CD4-positive, alpha-beta memory T cell (primary cell): ENCODE results near the gene INF2. TPM values are rescaled to one million over a fixed set of nuclear protein-coding genes. Genes with fewer than 3 reads are reported as not detected.
"Not testable (repeated sequence)": the region's sequence is repeated elsewhere in the genome, so short reads cannot be mapped to it uniquely, and the experiment has no call there.

Source experiments
- CTCF ChIA-PET: fragments of 350-600 bp; sonication (Branson Sonifier 250); formaldehyde crosslinking; loops from one replicate; lab custom pipeline; 2021; ENCODE audit warnings: inconsistent platforms; ENCODE audit not compliant: partially characterized antibody; lab: Charles Lee
- POLR2A ChIA-PET: fragments of 350-600 bp; sonication (Branson Sonifier 250); formaldehyde crosslinking; loops from one replicate; lab custom pipeline; 2021; ENCODE audit not compliant: partially characterized antibody; lab: Charles Lee
- DNase-seq, 5 donors: peaks; one replicate each; pipeline versions ENCODE4 v3.0.0 to v3.0.0-alpha.2; 2020 to 2022; ENCODE audit warnings: mixed read lengths in 1 of 5
- H3K27ac ChIP-seq: one replicate; pipeline ENCODE4 v1.7.0; 2013; ENCODE audit warnings: low read depth, low read length
- H3K27me3 ChIP-seq: 2 replicates; pipeline ENCODE4 v1.7.0; 2013; ENCODE audit warnings: mild to moderate bottlenecking, low read length, moderate library complexity; ENCODE audit not compliant: insufficient read depth
- H3K36me3 ChIP-seq: 2 replicates; pipeline ENCODE4 v1.7.0; 2013; ENCODE audit warnings: mild to moderate bottlenecking, low read length, moderate library complexity; ENCODE audit not compliant: insufficient read depth
- H3K4me1 ChIP-seq: 2 replicates; pipeline ENCODE4 v1.7.0; 2013; ENCODE audit warnings: mild to moderate bottlenecking, low read length, moderate library complexity; ENCODE audit not compliant: insufficient read depth
- H3K4me3 ChIP-seq, 2 donors: one replicate each; pipeline ENCODE4 v1.7.0; 2013; ENCODE audit warnings: low read length in 2 of 2, mild to moderate bottlenecking in 1 of 2
- H3K9me3 ChIP-seq, 2 donors: one replicate each; pipeline ENCODE4 v1.7.0; 2013; ENCODE audit warnings: low read length in 2 of 2, control low read depth in 1 of 2; ENCODE audit not compliant: control insufficient read depth in 1 of 2
- H3K27ac Mint-ChIP-seq, 7 donors: one replicate each; pipeline ENCODE4 v1.8.0; 2020 to 2021; ENCODE audit warnings: mixed read lengths in 7 of 7, mild to moderate bottlenecking in 6 of 7, inconsistent platforms in 3 of 7, moderate library complexity in 3 of 7
- H3K27me3 Mint-ChIP-seq, 2 donors: one replicate each; pipeline ENCODE4 v1.8.0; 2020 to 2021; ENCODE audit warnings: mixed read lengths in 2 of 2
- H3K36me3 Mint-ChIP-seq, 2 donors: one replicate each; pipeline ENCODE4 v1.8.0; 2020 to 2021; ENCODE audit warnings: mixed read lengths in 2 of 2, inconsistent platforms in 1 of 2, mild to moderate bottlenecking in 1 of 2
- H3K4me1 Mint-ChIP-seq, 4 donors: one replicate each; pipeline ENCODE4 v1.8.0; 2020 to 2021; ENCODE audit warnings: mixed read lengths in 4 of 4, mild to moderate bottlenecking in 1 of 4
- H3K4me3 Mint-ChIP-seq, 8 donors: one replicate each; pipeline ENCODE4 v1.8.0; 2020 to 2021; ENCODE audit warnings: mixed read lengths in 8 of 8, mild to moderate bottlenecking in 7 of 8, moderate library complexity in 6 of 8, inconsistent platforms in 3 of 8
- H3K9me3 Mint-ChIP-seq, 8 donors: one replicate each; pipeline ENCODE4 v1.8.0; 2020 to 2021; ENCODE audit warnings: mixed read lengths in 8 of 8, mild to moderate bottlenecking in 5 of 8, inconsistent platforms in 3 of 8, moderate library complexity in 1 of 8
- intact Hi-C: fragments of 100-400 bp; cut with micrococcal nuclease; formaldehyde crosslinking; loops from one replicate; pipeline ENCODE4 v1.15.1; 2023
- polyA plus RNA-seq, 2 donors: library from polyadenylated mRNA; unstranded; fragments of 300-500 nt; fragmentation: Illumina TruSeq; gene quantifications; one replicate each; pipeline ENCODE4 v1.2.3, GENCODE V29; 2021
- total RNA-seq, 2 experiments: library from RNA; stranded (reverse); gene quantifications; one replicate each; pipeline ENCODE4 v1.2.3, GENCODE V29; 2021

INF2 gene
- total and polyA plus RNA-seq, 4 experiments from 2014 or later, result 4.0 to 96.8 (median 52.4) TPM

GRCh38 chr14:104724981-104725771, 35.8 kb downstream of the INF2 start:
- no peak for DNase-seq
- Mint-ChIP-seq H3K4me1 (no peaks in the 10 kb centered on the region), H3K9me3 (peaks cover 0 to 3% (median 0%) of the 10 kb centered on the region in 8 donors), H3K4me3 (peak overlapping the region in 7 of 8 donors; percentile 5 to 54 (median 43)), H3K36me3 (no peaks in the 10 kb centered on the region), H3K27ac (peak overlapping the region in 1 of 7 donors; percentile 61), H3K27me3 (no peaks in the 10 kb centered on the region)
- POLR2A ChIA-PET, result interaction anchor here (1.3 to 4.2 kb wide), 2 partner anchors 28 to 30 kb away, joined by 3 to 21 read pairs; partner anchors contain the start of gene SIVA1
- Histone ChIP-seq H3K9me3 (no peaks in the 10 kb centered on the region), H3K27ac (no peak overlapping the region), H3K36me3 (no peaks in the 10 kb centered on the region), H3K4me1 (peaks cover 10% of the 10 kb centered on the region), H3K27me3 (no peaks in the 10 kb centered on the region), H3K4me3 (no peak overlapping the region)
- intact Hi-C loops, result loop anchor here (1.0 kb wide), 1 partner anchor 27 kb away; no protein-coding TSS in a partner anchor
- CTCF ChIA-PET, result interaction anchor here (3.8 kb wide), 1 partner anchor 28 kb away, joined by 16 read pairs; the partner anchor contains the start of gene SIVA1

DNA sequence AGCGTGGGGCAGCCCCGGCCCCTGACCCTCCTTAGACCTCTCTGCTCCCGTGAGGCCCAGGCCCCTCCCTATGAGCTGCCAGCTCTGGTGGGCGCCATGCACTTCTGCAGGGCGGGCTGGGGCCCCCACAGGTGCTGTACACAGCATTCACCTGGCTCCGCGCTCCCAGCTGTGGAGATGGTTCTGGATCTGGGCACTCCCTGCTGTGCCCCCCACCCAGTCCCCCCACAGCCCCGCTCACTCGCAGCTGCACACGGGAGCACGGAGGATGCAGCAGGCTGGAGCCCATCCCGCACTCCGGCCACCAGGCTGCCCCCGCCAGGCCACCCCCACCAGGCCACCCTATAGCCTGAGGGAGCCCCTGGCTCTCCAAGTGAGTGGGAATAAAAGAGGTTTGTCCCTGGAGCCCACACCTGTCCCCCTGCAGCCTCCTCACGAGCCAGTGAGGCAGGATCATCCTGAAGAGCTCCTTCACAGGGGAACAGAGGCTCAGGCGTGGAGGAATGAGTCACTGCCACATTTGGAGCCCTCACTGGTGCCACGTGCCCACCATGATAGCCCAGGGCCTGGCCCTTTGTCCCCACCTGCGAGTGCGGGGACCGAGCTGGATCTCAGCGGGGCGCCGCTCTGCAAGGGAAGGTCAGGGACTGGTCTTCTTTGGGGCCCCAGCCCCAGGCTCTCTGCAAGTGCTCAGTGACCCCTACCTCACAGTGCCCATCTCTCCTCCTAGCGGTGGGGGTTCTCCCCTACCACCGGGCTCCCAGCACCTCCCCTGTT, 36.5 kb downstream of the INF2 start:
- Mint-ChIP-seq H3K9me3 (peaks cover 0 to 3% (median 0%) of the 10 kb centered on the region in 8 donors), H3K36me3 (no peaks in the 10 kb centered on the region), H3K27me3 (no peaks in the 10 kb centered on the region), H3K27ac (no peak overlapping the region), H3K4me3 (peak overlapping the region in 1 of 8 donors; percentile 29), H3K4me1 (no peaks in the 10 kb centered on the region)
- no peak for DNase-seq
- Histone ChIP-seq H3K36me3 (no peaks in the 10 kb centered on the region), H3K27me3 (no peaks in the 10 kb centered on the region), H3K4me1 (peaks cover 10% of the 10 kb centered on the region), H3K9me3 (no peaks in the 10 kb centered on the region), H3K4me3 (no peak overlapping the region), H3K27ac (no peak overlapping the region)
- CTCF ChIA-PET, result no interaction called here
- POLR2A ChIA-PET, result interaction anchor here (1.3 to 4.2 kb wide), 2 partner anchors 27 to 31 kb away, joined by 3 to 21 read pairs; partner anchors contain the start of gene SIVA1
- intact Hi-C loops, result no loop called here

GRCh38 chr14:104726600-104727451, 37.4 kb downstream of the INF2 start:
- no peaks in the 10 kb centered on the region for H3K27me3 Mint-ChIP-seq

GRCh38 chr14:104728631-104729030, 39.2 kb downstream of the INF2 start:
- POLR2A ChIA-PET, result no interaction called here
- Histone ChIP-seq H3K36me3 (no peaks in the 10 kb centered on the region), H3K27me3 (no peaks in the 10 kb centered on the region), H3K27ac (no peak overlapping the region), H3K9me3 (no peaks in the 10 kb centered on the region), H3K4me3 (no peak overlapping the region), H3K4me1 (peaks cover 5% of the 10 kb centered on the region)
- intact Hi-C loops, result no loop called here
- no peak for DNase-seq
- no peak overlapping the region for H3K4me3 Mint-ChIP-seq
- CTCF ChIA-PET, result interaction anchor here (1.2 kb wide), 2 partner anchors 23 to 97 kb away, joined by 3 read pairs; no protein-coding TSS in a partner anchor
- no peaks in the 10 kb centered on the region for H3K4me1 Mint-ChIP-seq
- H3K27ac Mint-ChIP-seq, result no peak overlapping the region
- H3K36me3 Mint-ChIP-seq, result no peaks in the 10 kb centered on the region
- H3K9me3 Mint-ChIP-seq, result peaks cover 0 to 3% (median 0%) of the 10 kb centered on the region in 8 donors
- no peaks in the 10 kb centered on the region for H3K27me3 Mint-ChIP-seq

More at GRCh38 chr14:104726600-104727451, 37.4 kb downstream of the INF2 start:
- no peak overlapping the region for H3K4me3 ChIP-seq
- no peaks in the 10 kb centered on the region for H3K27me3 ChIP-seq
- H3K4me3 Mint-ChIP-seq, result no peak overlapping the region
- peaks cover 0 to 3% (median 0%) of the 10 kb centered on the region in 8 donors for H3K9me3 Mint-ChIP-seq
- H3K36me3 Mint-ChIP-seq, result no peaks in the 10 kb centered on the region
- ChIA-PET POLR2A (interaction anchor here (1.3 kb wide), 1 partner anchor 31 kb away, joined by 3 read pairs; no protein-coding TSS in a partner anchor), CTCF (no interaction called here)
- intact Hi-C loops, result no loop called here
- peaks cover 10% of the 10 kb centered on the region for H3K4me1 ChIP-seq
- H3K27ac ChIP-seq, result no peak overlapping the region
- H3K27ac Mint-ChIP-seq, result peak overlapping the region in 1 of 7 donors; percentile 55
- no peaks in the 10 kb centered on the region for H3K4me1 Mint-ChIP-seq
- H3K9me3 ChIP-seq, result no peaks in the 10 kb centered on the region
- H3K36me3 ChIP-seq, result no peaks in the 10 kb centered on the region
- DNase-seq, result no peak

DNA sequence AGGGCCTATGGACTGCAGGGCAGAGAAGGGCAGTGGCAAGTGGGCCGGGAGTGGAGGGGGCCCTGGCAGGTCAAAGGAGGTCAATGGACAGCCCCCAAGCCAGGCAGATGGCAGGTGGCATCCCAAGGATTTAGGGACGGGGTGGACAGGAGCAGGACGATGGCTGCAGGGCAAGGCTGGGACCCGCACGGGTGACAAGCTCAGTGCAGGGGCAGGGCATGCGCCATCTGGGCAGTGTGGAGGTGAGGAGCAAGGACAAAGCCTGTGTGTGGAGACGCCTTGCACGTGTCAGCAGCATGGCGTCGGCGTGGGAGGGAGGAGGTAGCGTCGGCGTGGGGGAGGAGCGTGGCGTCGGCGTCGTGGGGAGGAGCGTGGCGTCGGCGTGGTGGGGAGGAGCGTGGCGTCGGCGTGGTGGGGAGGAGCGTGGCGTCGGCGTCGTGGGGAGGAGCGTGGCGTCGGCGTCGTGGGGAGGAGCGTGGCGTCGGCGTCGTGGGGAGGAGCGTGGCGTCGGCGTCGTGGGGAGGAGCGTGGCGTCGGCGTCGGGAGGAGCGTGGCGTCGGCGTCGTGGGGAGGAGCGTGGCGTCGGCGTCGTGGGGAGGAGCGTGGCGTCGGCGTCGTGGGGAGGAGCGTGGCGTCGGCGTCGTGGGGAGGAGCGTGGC, 39.9 kb downstream of the INF2 start:
- H3K9me3 Mint-ChIP-seq, H3K4me1 ChIP-seq, intact Hi-C loops, H3K27me3 Mint-ChIP-seq, H3K36me3 ChIP-seq, H3K4me1 Mint-ChIP-seq, H3K27ac Mint-ChIP-seq, H3K36me3 Mint-ChIP-seq, H3K4me3 Mint-ChIP-seq, H3K27ac ChIP-seq, H3K27me3 ChIP-seq, POLR2A ChIA-PET, H3K4me3 ChIP-seq, H3K9me3 ChIP-seq, CTCF ChIA-PET: not testable (repeated sequence)
- DNase-seq, result peak in 1 of 5 donors; percentile 4

- ChIA-PET POLR2A (no interaction called here), CTCF (no interaction called here)
- Histone ChIP-seq H3K4me1 (peaks cover under 1% of the 10 kb centered on the region), H3K27ac (no peak overlapping the region), H3K4me3 (no peak overlapping the region), H3K9me3 (no peaks in the 10 kb centered on the region), H3K36me3 (no peaks in the 10 kb centered on the region), H3K27me3 (no peaks in the 10 kb centered on the region)
- no peak for DNase-seq
- no peak overlapping the region for H3K27ac Mint-ChIP-seq
- intact Hi-C loops, result no loop called here
- H3K9me3 Mint-ChIP-seq, result peaks cover 0 to 3% (median 0%) of the 10 kb centered on the region in 8 donors
- no peaks in the 10 kb centered on the region for H3K27me3 Mint-ChIP-seq
- H3K36me3 Mint-ChIP-seq, result no peaks in the 10 kb centered on the region
- H3K4me1 Mint-ChIP-seq, result no peaks in the 10 kb centered on the region
- no peak overlapping the region for H3K4me3 Mint-ChIP-seq
Observed at GRCh38 chr14:104729835-104730181, 40.4 kb downstream of the INF2 start.
